Activated naive CD8-positive, alpha-beta T cell treated with anti-CD3 and anti-CD28 coated beads, Interleukin-2, amount 50 U/mL, for 24 hours (primary cell): ENCODE results near the gene B3GNT5.
A peak's percentile ranks its signal among the peaks of the same experiment; 100 is the strongest.

ENCODE experiments used
- ATAC-seq: fragments of 150-1000 bp; cut with Tn5 transposase; one replicate; pipeline ENCODE4 v1.10.0; 2021
- DNase-seq: peaks from one replicate; pipeline ENCODE4 v3.0.0; 2021
- H3K27ac Mint-ChIP-seq: one replicate; pipeline ENCODE4 v1.8.0; 2021; ENCODE audit warnings: mild to moderate bottlenecking, mixed read lengths
- H3K27me3 Mint-ChIP-seq: one replicate; pipeline ENCODE4 v1.8.0; 2021; ENCODE audit warnings: mixed read lengths
- H3K36me3 Mint-ChIP-seq: one replicate; pipeline ENCODE4 v1.8.0; 2021; ENCODE audit warnings: low read depth, mixed read lengths
- H3K4me1 Mint-ChIP-seq: one replicate; pipeline ENCODE4 v1.8.0; 2021; ENCODE audit warnings: mixed read lengths
- H3K4me3 Mint-ChIP-seq: one replicate; pipeline ENCODE4 v1.8.0; 2021; ENCODE audit warnings: mild to moderate bottlenecking, moderate library complexity, mixed read lengths
- H3K9me3 Mint-ChIP-seq: one replicate; pipeline ENCODE4 v1.8.0; 2021; ENCODE audit warnings: mixed read lengths

Gene B3GNT5

DNA sequence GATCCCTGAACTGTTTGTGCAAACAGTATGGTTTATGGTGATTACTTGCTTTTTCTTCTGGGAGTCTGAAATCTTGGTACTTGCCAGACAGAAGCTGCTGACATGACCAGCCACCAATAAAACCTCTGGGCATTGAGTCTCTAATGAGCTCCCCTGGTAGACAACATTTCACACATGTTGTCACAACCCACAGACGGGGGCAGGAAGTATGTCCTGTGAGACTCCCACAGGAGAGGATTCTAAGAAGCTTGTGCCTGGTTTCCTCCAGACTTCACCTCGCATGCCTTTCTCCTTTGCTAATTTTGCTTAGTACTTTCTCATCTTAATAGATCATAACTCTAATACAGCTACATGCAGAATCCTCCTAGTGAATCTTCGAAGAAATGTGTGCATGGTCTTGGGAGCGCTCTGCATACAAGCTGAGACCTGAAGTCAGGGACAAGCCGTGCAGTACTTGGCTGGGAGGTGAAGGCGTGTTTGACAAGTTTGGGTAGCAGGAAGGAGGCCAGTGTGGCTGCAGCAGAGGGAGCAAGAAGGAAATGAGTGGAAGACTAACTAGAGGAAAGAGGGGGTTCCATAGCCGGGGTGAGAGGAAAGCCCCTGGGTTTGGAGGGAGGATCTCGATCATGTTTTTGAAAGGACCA, 49.0 kb downstream of the B3GNT5 start:
- H3K36me3 Mint-ChIP-seq: no peaks in the 10 kb centered on the region

DNA sequence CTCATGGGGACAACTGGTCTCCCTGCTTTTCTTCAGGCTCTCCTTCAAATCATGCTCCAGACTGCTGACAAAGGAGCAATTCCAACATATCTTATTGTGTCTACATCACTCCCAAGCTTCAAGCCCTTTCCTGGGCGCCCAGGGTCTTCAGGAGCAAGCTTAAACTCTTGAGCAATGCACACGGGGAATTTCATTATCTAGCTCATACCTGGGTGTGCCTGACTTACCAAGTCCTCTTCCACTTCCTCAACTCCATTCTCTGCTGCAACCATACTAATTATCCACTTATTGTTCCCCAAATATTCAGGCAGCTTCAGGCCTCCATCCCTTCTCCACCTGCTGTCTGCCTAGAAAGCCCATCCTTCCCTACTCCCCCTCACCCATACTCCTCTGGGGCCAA, 50.6 kb downstream of the B3GNT5 start:
- ATAC-seq: no peak
- Mint-ChIP-seq H3K9me3 (no peaks in the 10 kb centered on the region), H3K27ac (no peak overlapping the region), H3K36me3 (no peaks in the 10 kb centered on the region), H3K4me3 (no peak overlapping the region), H3K4me1 (peaks cover 33% of the 10 kb centered on the region), H3K27me3 (no peaks in the 10 kb centered on the region)
- DNase-seq: no peak

More for the DNA sequence above, 49.0 kb downstream of the B3GNT5 start:
- H3K27ac Mint-ChIP-seq: no peak overlapping the region
- H3K9me3 Mint-ChIP-seq: no peaks in the 10 kb centered on the region
- ATAC-seq (no peak), DNase-seq (no peak)
- no peaks in the 10 kb centered on the region for H3K27me3 Mint-ChIP-seq
- H3K4me1 Mint-ChIP-seq: peaks cover 21% of the 10 kb centered on the region
- no peak overlapping the region for H3K4me3 Mint-ChIP-seq

DNA sequence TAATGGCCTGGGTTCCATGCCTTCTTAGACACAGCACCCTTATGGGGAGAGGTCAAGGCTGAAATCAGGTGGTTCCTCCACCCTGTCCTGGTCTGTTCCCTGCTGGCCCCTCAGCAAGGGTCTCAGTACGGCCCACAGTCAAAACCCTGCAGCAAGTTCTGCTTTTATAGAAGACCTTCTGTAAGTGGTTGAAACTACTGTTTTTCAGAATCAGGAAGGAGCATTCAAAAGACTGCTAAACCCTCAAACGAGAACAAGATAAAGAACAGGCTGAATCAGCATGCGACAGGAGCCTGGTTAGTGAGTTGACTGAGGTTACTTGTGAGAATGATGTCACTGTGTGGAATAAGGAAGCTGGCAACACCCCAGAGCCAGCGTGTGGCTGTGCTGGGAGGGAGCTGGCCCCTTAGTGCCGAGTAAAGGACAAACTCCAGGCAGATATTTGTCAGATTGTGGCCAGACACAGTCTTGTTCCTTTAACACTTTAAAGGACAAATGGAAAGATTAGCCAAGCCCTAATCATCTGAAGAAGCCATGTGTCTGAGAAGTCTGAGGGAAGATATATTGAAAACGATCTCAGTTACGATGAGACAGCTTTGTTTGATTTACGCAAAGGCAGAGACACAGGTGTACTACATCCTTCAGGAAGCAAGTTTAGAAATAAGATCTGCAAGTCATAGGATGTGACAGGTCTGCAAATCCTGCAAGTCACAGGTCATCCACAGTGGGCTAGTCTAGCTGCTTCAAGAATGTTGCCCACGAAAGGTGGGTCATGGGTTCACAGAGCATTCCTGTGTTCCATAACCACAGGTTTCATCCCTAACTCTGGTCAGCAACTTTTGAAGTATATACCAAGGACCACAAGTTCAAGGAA, 54.0 kb downstream of the B3GNT5 start:
- ATAC-seq: peak; percentile 98
- peaks cover 31% of the 10 kb centered on the region for H3K4me1 Mint-ChIP-seq
- no peaks in the 10 kb centered on the region for H3K9me3 Mint-ChIP-seq
- peak overlapping the region; percentile 33 for H3K4me3 Mint-ChIP-seq
- DNase-seq: peak; percentile 59
- no peaks in the 10 kb centered on the region for H3K27me3 Mint-ChIP-seq
- H3K27ac Mint-ChIP-seq: peak overlapping the region; percentile 48
- H3K36me3 Mint-ChIP-seq: no peaks in the 10 kb centered on the region

DNA sequence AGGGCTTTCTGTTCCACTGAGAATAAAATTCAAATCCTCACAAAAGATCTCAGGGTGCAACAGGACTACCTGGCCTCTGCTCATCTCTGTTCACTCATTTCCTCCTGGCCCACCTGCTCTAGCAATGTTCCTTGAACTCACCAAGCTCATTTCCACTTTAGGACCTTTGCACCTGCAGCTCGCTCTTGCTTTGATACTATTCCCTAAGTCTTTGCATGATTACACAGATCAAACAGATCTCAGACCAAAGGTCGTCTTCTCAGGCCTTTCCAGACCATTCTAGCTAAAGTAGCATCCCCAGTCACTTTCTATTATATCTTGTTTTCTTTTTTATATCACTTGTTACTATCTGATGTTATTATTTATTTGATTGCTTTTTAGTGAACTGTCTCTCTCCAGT, 54.7 kb downstream of the B3GNT5 start:
- no peak overlapping the region for H3K4me3 Mint-ChIP-seq
- H3K4me1 Mint-ChIP-seq: peaks cover 29% of the 10 kb centered on the region
- no peaks in the 10 kb centered on the region for H3K9me3 Mint-ChIP-seq
- no peaks in the 10 kb centered on the region for H3K27me3 Mint-ChIP-seq
- ATAC-seq (no peak), DNase-seq (no peak)
- peak overlapping the region; percentile 48 for H3K27ac Mint-ChIP-seq
- no peaks in the 10 kb centered on the region for H3K36me3 Mint-ChIP-seq

DNA sequence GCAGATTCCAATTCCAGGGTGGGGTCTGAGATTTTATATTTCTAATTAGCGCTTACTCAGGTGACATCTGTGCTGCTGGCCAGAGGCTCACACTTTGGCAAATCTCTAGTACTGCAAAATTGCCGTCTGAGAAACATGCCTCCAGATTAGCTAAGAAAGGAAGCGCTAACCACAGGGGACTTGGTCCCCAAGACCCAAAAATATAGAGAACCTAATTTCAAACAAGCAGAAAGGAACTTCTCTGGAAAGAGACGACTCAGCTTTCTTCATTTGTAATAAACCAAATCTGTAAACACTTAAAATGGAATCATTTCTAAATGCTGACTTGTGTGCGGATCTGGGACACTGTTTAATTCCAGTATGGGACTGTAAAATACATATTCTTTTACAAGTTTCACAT, 55.7 kb downstream of the B3GNT5 start:
- Mint-ChIP-seq H3K36me3 (no peaks in the 10 kb centered on the region), H3K4me1 (peaks cover 36% of the 10 kb centered on the region), H3K9me3 (no peaks in the 10 kb centered on the region), H3K4me3 (no peak overlapping the region), H3K27me3 (peaks cover 2% of the 10 kb centered on the region), H3K27ac (no peak overlapping the region)
- ATAC-seq (no peak), DNase-seq (no peak)

DNA sequence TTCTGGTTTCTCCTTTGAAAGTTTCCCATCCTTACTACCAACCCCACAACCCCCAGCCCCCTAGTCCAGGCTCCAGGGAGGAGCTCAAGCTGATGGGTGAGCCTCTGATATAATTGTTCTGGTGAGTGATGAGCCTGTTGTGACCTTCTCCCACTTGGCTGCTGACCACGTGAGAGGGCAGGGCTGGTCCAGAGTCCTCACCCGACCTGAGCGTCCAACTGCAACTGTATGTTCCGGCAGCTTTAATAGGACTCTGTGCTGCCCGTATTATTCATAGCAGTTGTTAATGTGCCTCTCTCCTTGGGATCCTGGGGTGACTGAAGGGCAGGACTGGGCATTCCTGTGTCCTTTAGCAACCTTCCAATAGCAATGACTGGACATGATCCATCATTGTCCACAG, 56.2 kb downstream of the B3GNT5 start:
- Mint-ChIP-seq H3K27me3 (peaks cover 2% of the 10 kb centered on the region), H3K9me3 (no peaks in the 10 kb centered on the region), H3K36me3 (no peaks in the 10 kb centered on the region), H3K4me3 (no peak overlapping the region), H3K4me1 (peaks cover 39% of the 10 kb centered on the region), H3K27ac (no peak overlapping the region)
- ATAC-seq (no peak), DNase-seq (no peak)

DNA sequence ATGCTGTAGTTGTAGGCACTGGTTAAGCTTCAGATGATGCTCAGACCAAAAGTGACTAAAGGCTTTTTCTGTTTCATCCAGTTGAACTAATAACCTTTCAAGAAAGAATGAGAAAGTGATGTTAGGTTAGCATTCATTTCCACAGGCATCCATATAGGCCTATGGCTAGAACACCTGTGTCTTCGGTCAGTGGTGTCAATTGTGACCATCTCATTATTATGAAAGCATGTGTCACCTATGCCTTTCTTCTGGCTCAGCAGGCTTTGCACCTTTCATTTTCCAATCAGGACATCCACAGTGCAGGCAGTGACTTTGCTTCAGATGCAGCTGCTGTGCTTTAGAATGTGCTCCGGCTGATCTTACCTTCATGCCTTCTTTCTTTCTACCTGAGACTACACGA, 57.9 kb downstream of the B3GNT5 start:
- no peaks in the 10 kb centered on the region for H3K9me3 Mint-ChIP-seq
- no peak for DNase-seq
- H3K27ac Mint-ChIP-seq: no peak overlapping the region
- H3K4me1 Mint-ChIP-seq: peaks cover 36% of the 10 kb centered on the region
- H3K4me3 Mint-ChIP-seq: no peak overlapping the region
- no peak for ATAC-seq
- peaks cover 2% of the 10 kb centered on the region for H3K27me3 Mint-ChIP-seq
- H3K36me3 Mint-ChIP-seq: no peaks in the 10 kb centered on the region

DNA sequence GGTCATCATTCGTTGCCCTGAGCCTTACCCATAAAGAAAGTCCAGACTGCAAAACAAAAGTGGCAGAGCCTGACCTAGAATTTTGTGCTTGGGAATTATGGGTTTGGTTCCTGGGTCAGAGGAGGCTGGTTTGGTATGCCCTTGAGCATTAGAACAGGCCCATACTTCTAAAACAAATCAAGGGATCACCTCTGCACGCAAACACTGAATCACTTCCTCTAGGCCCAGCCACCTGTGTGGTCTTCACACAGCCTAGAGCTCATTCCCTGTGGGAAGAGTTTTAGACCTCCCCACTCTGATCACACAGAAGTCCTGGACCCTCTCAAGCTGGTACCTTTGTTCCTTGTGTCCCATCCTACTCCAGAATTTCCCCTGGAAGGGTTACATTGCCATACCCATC, 59.4 kb downstream of the B3GNT5 start:
- DNase-seq (no peak), ATAC-seq (no peak)
- Mint-ChIP-seq H3K9me3 (no peaks in the 10 kb centered on the region), H3K36me3 (no peaks in the 10 kb centered on the region), H3K27ac (peak overlapping the region; percentile 50), H3K4me3 (no peak overlapping the region), H3K27me3 (peaks cover 2% of the 10 kb centered on the region), H3K4me1 (peaks cover 21% of the 10 kb centered on the region)

DNA sequence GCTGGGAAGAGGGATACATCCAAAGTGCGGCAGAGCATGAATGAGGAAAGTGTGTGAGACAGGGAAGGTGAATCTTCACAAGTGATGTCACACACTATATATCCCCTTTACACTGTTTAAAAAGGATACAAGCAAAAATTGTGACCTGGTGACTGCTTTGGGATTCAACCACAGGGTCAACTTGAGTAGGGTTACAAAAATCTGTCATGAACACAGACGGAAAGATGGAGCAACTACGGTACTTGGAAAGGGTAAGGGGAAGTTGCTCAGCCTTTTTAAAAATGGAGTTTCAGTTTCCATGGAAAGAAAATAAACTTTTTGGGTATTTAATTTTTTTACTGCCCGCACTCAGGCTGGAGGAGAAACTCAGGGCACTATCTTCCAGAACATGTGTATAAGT, 60.3 kb downstream of the B3GNT5 start:
- Mint-ChIP-seq H3K4me3 (no peak overlapping the region), H3K27me3 (peaks cover 2% of the 10 kb centered on the region), H3K9me3 (no peaks in the 10 kb centered on the region), H3K4me1 (peaks cover 13% of the 10 kb centered on the region), H3K36me3 (no peaks in the 10 kb centered on the region), H3K27ac (no peak overlapping the region)
- DNase-seq: no peak
- ATAC-seq: no peak

DNA sequence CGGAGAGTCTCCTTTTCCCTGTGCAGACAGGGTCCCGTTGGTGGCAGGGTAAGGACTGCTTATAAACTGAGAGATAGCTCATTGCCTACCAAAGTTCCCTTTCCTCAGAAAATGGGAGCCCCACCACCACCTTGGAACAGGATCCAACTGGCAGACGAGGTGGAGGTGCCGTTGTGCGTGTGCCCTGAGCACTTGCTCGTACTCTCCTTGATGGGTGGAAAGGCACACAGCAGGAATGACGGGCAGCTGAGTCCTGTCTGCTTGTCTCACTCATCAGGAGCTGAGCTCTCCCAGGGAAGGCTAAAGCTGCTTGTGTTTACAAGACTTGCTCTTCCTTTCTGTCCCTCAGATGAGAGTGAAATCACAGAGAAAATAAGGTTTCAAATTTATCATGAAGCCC, 60.7 kb downstream of the B3GNT5 start:
- no peaks in the 10 kb centered on the region for H3K36me3 Mint-ChIP-seq
- DNase-seq (no peak), ATAC-seq (no peak)
- peaks cover 2% of the 10 kb centered on the region for H3K27me3 Mint-ChIP-seq
- no peak overlapping the region for H3K4me3 Mint-ChIP-seq
- H3K9me3 Mint-ChIP-seq: no peaks in the 10 kb centered on the region
- H3K27ac Mint-ChIP-seq: no peak overlapping the region
- peaks cover 11% of the 10 kb centered on the region for H3K4me1 Mint-ChIP-seq

DNA sequence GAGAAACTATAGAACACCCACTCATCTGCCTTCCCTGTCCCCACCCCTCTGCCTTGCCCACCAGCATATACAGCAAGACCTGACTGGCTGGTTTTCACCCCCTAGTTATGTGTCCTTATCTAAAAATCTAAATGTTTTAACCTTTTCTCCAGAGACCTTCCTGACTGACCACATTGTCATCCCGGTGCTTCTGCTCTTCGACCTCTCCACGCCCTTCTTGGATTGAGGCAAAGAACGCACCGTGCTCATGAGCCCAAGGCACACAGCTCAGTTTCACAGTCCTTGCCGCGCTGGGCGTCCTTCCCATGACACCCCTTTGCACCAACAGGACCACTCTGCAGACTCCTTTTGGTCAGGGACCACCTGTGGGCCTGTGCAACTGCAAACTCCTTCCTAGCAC, 62.7 kb downstream of the B3GNT5 start:
- Mint-ChIP-seq H3K27ac (no peak overlapping the region), H3K9me3 (no peaks in the 10 kb centered on the region), H3K4me3 (no peak overlapping the region), H3K27me3 (peaks cover 2% of the 10 kb centered on the region), H3K4me1 (peaks cover 22% of the 10 kb centered on the region), H3K36me3 (no peaks in the 10 kb centered on the region)
- DNase-seq (no peak), ATAC-seq (no peak)

DNA sequence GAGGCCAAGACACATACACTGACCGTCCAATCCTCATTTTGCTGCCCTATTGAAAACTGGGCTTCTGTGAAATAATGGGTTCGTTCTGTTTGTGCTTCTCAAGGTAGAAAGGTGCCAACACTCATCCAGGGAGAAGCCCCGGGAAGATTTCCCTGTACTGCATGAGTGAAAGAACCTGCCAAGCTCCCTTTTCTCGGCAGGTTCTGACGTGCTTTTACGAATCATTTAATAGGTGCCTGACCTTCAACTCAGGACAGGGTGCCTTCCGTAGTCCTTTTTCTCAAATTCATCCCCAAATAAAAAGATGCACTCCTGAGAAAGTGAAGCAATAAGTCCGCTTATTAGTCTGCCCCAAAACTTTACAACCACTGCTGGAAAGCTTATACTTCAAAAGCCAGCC, 64.2 kb downstream of the B3GNT5 start:
- Mint-ChIP-seq H3K36me3 (no peaks in the 10 kb centered on the region), H3K4me1 (peaks cover 22% of the 10 kb centered on the region), H3K9me3 (no peaks in the 10 kb centered on the region), H3K27me3 (peaks cover 2% of the 10 kb centered on the region), H3K27ac (no peak overlapping the region), H3K4me3 (no peak overlapping the region)
- ATAC-seq (no peak), DNase-seq (no peak)

DNA sequence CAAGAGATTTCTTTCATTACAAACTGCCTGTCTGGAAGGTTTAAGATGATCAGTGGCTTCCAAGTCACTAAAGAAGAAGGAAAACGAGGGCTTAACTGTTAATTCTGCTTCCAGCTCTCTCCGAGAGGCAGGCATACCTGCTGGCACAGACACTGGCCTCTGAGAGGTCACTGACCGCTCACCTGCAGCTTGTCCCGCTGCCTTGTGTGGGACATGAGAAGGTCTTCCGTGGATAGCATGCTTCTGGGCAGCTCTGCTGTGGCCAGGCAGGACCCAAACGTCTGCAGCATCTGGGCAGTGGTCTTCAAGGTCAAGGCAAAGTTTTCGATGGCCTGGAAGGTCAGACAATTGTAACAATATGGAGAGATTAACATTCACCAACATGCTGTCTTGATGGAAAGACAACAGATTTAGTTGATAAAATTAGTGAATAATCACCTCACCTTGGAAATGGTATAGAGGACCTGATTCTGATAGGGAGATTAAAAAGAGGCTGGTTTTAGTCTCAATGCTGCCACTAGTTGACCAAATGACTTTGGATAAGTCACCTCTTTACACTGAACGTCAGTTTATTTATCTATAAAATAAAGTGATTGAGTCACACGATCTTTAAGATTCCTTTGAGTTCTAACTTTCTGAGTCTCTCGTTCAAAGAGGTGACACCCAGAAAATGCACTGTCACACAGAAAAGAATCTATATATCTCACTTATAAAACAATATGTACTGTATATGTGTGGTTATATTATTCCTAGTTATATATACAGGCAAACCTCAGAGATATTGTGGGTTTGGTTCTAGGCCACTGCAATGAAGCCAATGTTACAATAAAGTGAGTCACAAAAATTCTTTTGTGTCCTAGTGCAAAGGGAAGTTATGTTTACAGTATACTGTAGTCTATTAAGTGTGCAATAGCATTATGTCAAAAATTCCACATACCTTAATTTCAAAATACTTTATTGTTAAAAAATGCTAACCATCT, 65.1 kb downstream of the B3GNT5 start:
- no peaks in the 10 kb centered on the region for H3K9me3 Mint-ChIP-seq
- H3K27ac Mint-ChIP-seq: no peak overlapping the region
- no peak for DNase-seq
- no peaks in the 10 kb centered on the region for H3K27me3 Mint-ChIP-seq
- H3K4me3 Mint-ChIP-seq: no peak overlapping the region
- no peaks in the 10 kb centered on the region for H3K36me3 Mint-ChIP-seq
- ATAC-seq: no peak
- peaks cover 17% of the 10 kb centered on the region for H3K4me1 Mint-ChIP-seq

DNA sequence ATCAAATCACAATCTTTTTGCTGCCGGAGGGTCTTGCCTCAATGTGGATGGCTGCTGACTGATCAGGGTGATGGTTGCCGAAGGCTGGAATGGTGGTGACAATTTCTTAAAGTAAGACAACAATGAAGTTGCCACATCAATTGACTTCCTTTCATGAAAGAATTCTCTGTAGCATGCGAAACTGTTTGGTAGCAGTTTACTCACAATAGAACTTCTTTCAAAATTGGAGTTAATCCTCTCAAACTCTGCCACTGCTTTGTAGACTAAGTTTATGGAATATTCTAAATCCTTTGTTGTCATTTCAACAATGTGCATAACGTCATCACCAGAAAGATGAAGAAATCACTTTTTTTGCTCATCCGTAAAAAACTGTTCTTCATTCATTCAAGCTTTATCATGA, 65.8 kb downstream of the B3GNT5 start:
- H3K9me3 Mint-ChIP-seq: no peaks in the 10 kb centered on the region
- no peaks in the 10 kb centered on the region for H3K27me3 Mint-ChIP-seq
- DNase-seq (no peak), ATAC-seq (no peak)
- no peaks in the 10 kb centered on the region for H3K36me3 Mint-ChIP-seq
- H3K27ac Mint-ChIP-seq: peak overlapping the region; percentile 29
- peaks cover 13% of the 10 kb centered on the region for H3K4me1 Mint-ChIP-seq
- H3K4me3 Mint-ChIP-seq: no peak overlapping the region
